ENCODE data around the gene GALNT12. TPM values are rescaled to one million over a fixed set of nuclear protein-coding genes. Genes with fewer than 3 reads are reported as not detected.

Gene GALNT12
- total RNA-seq, 2 donors from 2014 or later: 4.1 to 5.5 TPM

- Mint-ChIP-seq H3K36me3 (ENCODE audit: low read depth) (peaks cover 11% of the 10 kb centered on the region), H3K4me3 (no peak overlapping the region), H3K9me3 (no peaks in the 10 kb centered on the region), H3K4me1 (peaks cover 12% of the 10 kb centered on the region), H3K27ac (no peak overlapping the region), H3K27me3 (no peaks in the 10 kb centered on the region)
- ATAC-seq (replicated peaks): no peak
Measured at GRCh38 chr9:98823666-98824334, 16.3 kb downstream of the GALNT12 start.

- H3K27ac Mint-ChIP-seq: no peak overlapping the region
- peaks cover 4% of the 10 kb centered on the region for H3K4me1 Mint-ChIP-seq
- ATAC-seq (replicated peaks): no peak
Measured at GRCh38 chr9:98825414-98825813, 17.9 kb downstream of the GALNT12 start.

DNA sequence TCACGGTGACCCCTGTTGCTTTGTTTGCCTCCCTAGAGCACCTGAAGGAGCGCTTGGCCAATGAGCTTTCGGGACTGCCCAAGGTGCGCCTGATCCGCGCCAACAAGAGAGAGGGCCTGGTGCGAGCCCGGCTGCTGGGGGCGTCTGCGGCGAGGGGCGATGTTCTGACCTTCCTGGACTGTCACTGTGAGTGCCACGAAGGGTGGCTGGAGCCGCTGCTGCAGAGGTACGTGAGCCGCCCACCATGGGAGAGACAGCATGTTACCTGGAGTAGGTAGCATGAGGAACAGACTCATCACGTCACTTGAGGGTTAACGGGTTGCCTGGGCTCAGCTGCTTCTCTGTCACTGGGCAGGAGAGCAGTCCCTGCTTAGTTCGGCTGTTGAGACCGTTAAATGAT, 19.2 kb downstream of the GALNT12 start:
- H3K4me1 Mint-ChIP-seq: peaks cover 4% of the 10 kb centered on the region
- no peak overlapping the region for H3K27ac Mint-ChIP-seq
- H3K36me3 Mint-ChIP-seq (ENCODE audit: low read depth): peaks cover 17% of the 10 kb centered on the region
- no peak overlapping the region for H3K4me3 Mint-ChIP-seq
- no peak for ATAC-seq (replicated peaks)
- no peaks in the 10 kb centered on the region for H3K27me3 Mint-ChIP-seq
- no peaks in the 10 kb centered on the region for H3K9me3 Mint-ChIP-seq

More at GRCh38 chr9:98825414-98825813, 17.9 kb downstream of the GALNT12 start:
- Mint-ChIP-seq H3K9me3 (no peaks in the 10 kb centered on the region), H3K4me3 (no peak overlapping the region), H3K36me3 (ENCODE audit: low read depth) (peaks cover 17% of the 10 kb centered on the region), H3K27me3 (no peaks in the 10 kb centered on the region)

- H3K4me1 Mint-ChIP-seq: no peaks in the 10 kb centered on the region
- no peaks in the 10 kb centered on the region for H3K27me3 Mint-ChIP-seq
- H3K27ac Mint-ChIP-seq: no peak overlapping the region
- no peak for ATAC-seq (replicated peaks)
- no peak overlapping the region for H3K4me3 Mint-ChIP-seq
- H3K36me3 Mint-ChIP-seq (ENCODE audit: low read depth): peaks cover 17% of the 10 kb centered on the region
- H3K9me3 Mint-ChIP-seq: no peaks in the 10 kb centered on the region
Measured at GRCh38 chr9:98829766-98830165, 22.3 kb downstream of the GALNT12 start.

- no peak for ATAC-seq (replicated peaks)
- no peak overlapping the region for H3K4me3 Mint-ChIP-seq
- H3K4me1 Mint-ChIP-seq: no peaks in the 10 kb centered on the region
- no peaks in the 10 kb centered on the region for H3K27me3 Mint-ChIP-seq
- peaks cover 17% of the 10 kb centered on the region for H3K36me3 Mint-ChIP-seq (ENCODE audit: low read depth)
- H3K9me3 Mint-ChIP-seq: no peaks in the 10 kb centered on the region
- no peak overlapping the region for H3K27ac Mint-ChIP-seq
Measured at GRCh38 chr9:98830554-98830953, 23.1 kb downstream of the GALNT12 start.

DNA sequence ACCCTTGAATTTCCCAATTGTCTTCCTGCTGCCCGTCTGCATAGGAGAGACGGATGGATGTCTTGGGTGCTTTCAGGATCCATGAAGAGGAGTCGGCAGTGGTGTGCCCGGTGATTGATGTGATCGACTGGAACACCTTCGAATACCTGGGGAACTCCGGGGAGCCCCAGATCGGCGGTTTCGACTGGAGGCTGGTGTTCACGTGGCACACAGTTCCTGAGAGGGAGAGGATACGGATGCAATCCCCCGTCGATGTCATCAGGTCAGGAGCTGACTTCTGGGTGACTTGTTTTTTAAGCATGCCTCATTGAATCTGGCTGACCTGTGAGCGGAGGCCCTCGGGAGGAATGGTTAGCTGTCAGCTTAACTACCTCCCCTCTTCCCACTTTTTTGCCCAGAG, 24.2 kb downstream of the GALNT12 start:
- no peaks in the 10 kb centered on the region for H3K4me1 Mint-ChIP-seq

DNA sequence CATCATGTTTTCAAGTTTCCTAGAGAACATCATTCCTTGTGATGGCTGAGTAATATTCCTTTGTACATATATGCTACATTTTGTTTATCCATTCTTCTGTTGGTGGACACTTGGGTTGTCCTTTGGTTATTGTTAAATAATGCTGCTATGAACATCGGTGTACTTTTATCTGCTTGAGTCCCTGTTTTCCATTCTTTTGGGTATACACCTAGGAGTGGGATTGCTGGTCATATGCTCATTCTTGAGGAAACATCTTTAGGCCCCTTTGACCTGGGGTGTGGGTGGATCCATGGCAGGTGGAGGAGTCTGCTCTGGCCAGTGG, 25.3 kb downstream of the GALNT12 start:
- no peak for ATAC-seq (replicated peaks)

More for the DNA sequence above, 24.2 kb downstream of the GALNT12 start:
- H3K27ac Mint-ChIP-seq: no peak overlapping the region
- H3K4me3 Mint-ChIP-seq: no peak overlapping the region
- H3K27me3 Mint-ChIP-seq: no peaks in the 10 kb centered on the region
- no peak for ATAC-seq (replicated peaks)
- no peaks in the 10 kb centered on the region for H3K9me3 Mint-ChIP-seq
- peaks cover 23% of the 10 kb centered on the region for H3K36me3 Mint-ChIP-seq (ENCODE audit: low read depth)

GRCh38 chr9:98833090-98833956, 25.9 kb downstream of the GALNT12 start:
- H3K36me3 Mint-ChIP-seq (ENCODE audit: low read depth): peaks cover 12% of the 10 kb centered on the region
- no peak overlapping the region for H3K27ac Mint-ChIP-seq
- H3K4me3 Mint-ChIP-seq: no peak overlapping the region
- ATAC-seq (replicated peaks): no peak
- H3K27me3 Mint-ChIP-seq: no peaks in the 10 kb centered on the region
- H3K9me3 Mint-ChIP-seq: no peaks in the 10 kb centered on the region
- no peaks in the 10 kb centered on the region for H3K4me1 Mint-ChIP-seq

More for the DNA sequence above, 25.3 kb downstream of the GALNT12 start:
- H3K36me3 Mint-ChIP-seq (ENCODE audit: low read depth): peaks cover 16% of the 10 kb centered on the region
- H3K9me3 Mint-ChIP-seq: no peaks in the 10 kb centered on the region
- no peaks in the 10 kb centered on the region for H3K4me1 Mint-ChIP-seq
- no peak overlapping the region for H3K4me3 Mint-ChIP-seq
- H3K27me3 Mint-ChIP-seq: no peaks in the 10 kb centered on the region
- H3K27ac Mint-ChIP-seq: no peak overlapping the region

GRCh38 chr9:98834386-98834785, 26.9 kb downstream of the GALNT12 start:
- no peaks in the 10 kb centered on the region for H3K9me3 Mint-ChIP-seq

GRCh38 chr9:98836206-98836605, 28.7 kb downstream of the GALNT12 start:
- no peak overlapping the region for H3K27ac Mint-ChIP-seq
- no peaks in the 10 kb centered on the region for H3K9me3 Mint-ChIP-seq
- ATAC-seq (replicated peaks): no peak
- no peaks in the 10 kb centered on the region for H3K27me3 Mint-ChIP-seq
- peaks cover 15% of the 10 kb centered on the region for H3K36me3 Mint-ChIP-seq (ENCODE audit: low read depth)
- no peaks in the 10 kb centered on the region for H3K4me1 Mint-ChIP-seq
- H3K4me3 Mint-ChIP-seq: no peak overlapping the region

More at GRCh38 chr9:98834386-98834785, 26.9 kb downstream of the GALNT12 start:
- H3K4me1 Mint-ChIP-seq: no peaks in the 10 kb centered on the region
- no peaks in the 10 kb centered on the region for H3K27me3 Mint-ChIP-seq
- no peak overlapping the region for H3K27ac Mint-ChIP-seq
- ATAC-seq (replicated peaks): no peak
- peaks cover 11% of the 10 kb centered on the region for H3K36me3 Mint-ChIP-seq (ENCODE audit: low read depth)
- no peak overlapping the region for H3K4me3 Mint-ChIP-seq

DNA sequence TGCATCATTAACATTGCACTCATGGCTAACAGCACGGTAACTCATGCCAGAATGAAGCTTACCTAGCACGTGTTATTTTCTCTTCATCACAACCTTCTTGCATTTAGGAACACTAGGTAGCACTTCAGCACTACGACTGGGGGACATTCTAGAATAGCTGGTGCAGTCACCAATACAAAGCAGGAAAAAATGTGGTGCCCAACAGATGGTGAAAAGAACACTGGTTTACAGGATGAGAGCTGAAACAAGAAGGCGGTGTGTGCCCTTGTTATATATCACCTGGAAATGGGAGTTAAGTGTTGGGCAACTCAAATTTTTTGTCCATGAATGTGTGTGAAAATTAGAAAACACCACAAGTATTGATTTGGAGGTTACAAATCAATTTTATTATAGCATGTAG, 30.0 kb downstream of the GALNT12 start:
- Mint-ChIP-seq H3K4me3 (no peak overlapping the region), H3K36me3 (ENCODE audit: low read depth) (peaks cover 20% of the 10 kb centered on the region), H3K27me3 (no peaks in the 10 kb centered on the region), H3K9me3 (no peaks in the 10 kb centered on the region), H3K27ac (no peak overlapping the region), H3K4me1 (no peaks in the 10 kb centered on the region)
- ATAC-seq (replicated peaks): no peak

DNA sequence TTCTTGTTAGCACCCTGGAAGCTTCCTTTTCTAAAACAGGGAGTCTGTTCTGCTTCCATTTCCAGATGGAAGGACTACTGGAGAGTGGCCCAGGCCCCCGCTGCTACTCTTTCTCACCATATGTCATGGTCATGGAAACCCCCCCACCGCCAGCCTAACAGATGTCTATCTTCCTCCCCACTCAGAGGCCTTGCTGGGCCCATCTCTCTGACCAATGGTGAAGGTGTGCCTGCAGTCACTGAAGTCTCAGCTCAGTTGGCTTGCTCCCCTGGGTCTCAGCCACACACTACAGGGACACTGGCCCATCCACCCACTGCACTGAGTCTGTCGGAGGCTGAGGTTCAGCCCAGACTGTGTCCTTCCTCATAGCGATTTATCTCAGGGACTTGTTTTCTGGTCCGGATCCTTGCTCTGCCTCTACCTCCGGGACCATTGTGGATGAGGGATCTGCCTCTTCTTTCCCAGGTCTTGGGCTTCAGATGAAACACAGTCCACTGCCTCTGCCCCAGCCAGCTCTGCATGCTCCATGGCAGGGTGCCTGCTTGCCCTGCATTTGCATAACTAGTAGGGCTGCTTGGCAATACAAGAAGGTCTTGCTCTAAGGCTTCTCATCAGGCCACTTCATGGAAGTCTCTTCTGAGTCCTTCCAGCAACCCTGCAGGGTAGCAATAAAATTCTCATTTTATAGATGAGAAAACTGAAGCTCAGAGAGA, 30.8 kb downstream of the GALNT12 start:
- ATAC-seq (replicated peaks): no peak
- Mint-ChIP-seq H3K4me3 (no peak overlapping the region), H3K4me1 (no peaks in the 10 kb centered on the region), H3K36me3 (ENCODE audit: low read depth) (peaks cover 20% of the 10 kb centered on the region), H3K27me3 (no peaks in the 10 kb centered on the region), H3K27ac (peak overlapping the region; percentile 31), H3K9me3 (no peaks in the 10 kb centered on the region)

- Mint-ChIP-seq H3K4me3 (no peak overlapping the region), H3K4me1 (no peaks in the 10 kb centered on the region), H3K27ac (no peak overlapping the region), H3K36me3 (ENCODE audit: low read depth) (peaks cover 20% of the 10 kb centered on the region), H3K27me3 (no peaks in the 10 kb centered on the region), H3K9me3 (no peaks in the 10 kb centered on the region)
- ATAC-seq (replicated peaks): no peak
Measured at GRCh38 chr9:98838868-98839565, 31.5 kb downstream of the GALNT12 start.

GRCh38 chr9:98839724-98840123, 32.3 kb downstream of the GALNT12 start:
- ATAC-seq (replicated peaks): no peak
- no peaks in the 10 kb centered on the region for H3K27me3 Mint-ChIP-seq
- H3K27ac Mint-ChIP-seq: no peak overlapping the region

More at GRCh38 chr9:98839724-98840123, 32.3 kb downstream of the GALNT12 start:
- Mint-ChIP-seq H3K4me1 (no peaks in the 10 kb centered on the region), H3K9me3 (no peaks in the 10 kb centered on the region), H3K4me3 (no peak overlapping the region), H3K36me3 (ENCODE audit: low read depth) (peaks cover 20% of the 10 kb centered on the region)
